NB4 (cell line): ENCODE measurements around the gene WNT7A.

ENCODE experiments used
- MYC ChIP-seq: IDR thresholded peaks from 2 replicates; pipeline ENCODE4 v1.6.1; 2011; ENCODE audit warnings: low read depth, low read length
- POLR2A ChIP-seq: IDR thresholded peaks from 2 replicates; pipeline ENCODE4 v1.6.1; 2011; ENCODE audit warnings: mild to moderate bottlenecking; ENCODE audit not compliant: insufficient read length; ENCODE audit errors: extremely low read depth
- TF ChIP-seq, protein P1 (sequence below): IDR thresholded peaks from one replicate; pipeline ENCODE4 v1.5.1; 2012; ENCODE audit warnings: low read depth, low read length
- TF ChIP-seq, protein P2 (sequence below): IDR thresholded peaks from 2 replicates; pipeline ENCODE4 v1.6.1; 2011; ENCODE audit warnings: low read depth, low read length

DNA sequence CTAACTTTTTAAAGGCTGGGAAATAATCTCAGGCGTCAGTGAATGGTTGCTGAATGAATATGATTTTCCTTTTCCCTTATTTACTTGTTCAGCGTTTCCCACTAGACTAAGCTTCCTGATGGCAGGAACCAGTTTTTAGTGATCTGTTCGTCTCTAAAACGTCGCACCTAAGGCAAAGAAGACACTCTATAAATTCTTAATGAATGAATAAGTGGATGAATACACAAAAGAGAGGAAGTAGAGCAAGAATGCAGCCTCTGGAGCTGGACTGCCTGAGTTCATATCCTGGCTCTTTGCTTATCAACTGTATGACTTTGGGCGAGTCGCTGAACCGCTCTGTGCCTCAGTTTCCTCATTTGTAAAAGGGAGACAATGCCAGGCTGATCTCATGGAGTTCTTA is 38.7 kb downstream of the WNT7A start:
- TF ChIP-seq, protein P1, sequence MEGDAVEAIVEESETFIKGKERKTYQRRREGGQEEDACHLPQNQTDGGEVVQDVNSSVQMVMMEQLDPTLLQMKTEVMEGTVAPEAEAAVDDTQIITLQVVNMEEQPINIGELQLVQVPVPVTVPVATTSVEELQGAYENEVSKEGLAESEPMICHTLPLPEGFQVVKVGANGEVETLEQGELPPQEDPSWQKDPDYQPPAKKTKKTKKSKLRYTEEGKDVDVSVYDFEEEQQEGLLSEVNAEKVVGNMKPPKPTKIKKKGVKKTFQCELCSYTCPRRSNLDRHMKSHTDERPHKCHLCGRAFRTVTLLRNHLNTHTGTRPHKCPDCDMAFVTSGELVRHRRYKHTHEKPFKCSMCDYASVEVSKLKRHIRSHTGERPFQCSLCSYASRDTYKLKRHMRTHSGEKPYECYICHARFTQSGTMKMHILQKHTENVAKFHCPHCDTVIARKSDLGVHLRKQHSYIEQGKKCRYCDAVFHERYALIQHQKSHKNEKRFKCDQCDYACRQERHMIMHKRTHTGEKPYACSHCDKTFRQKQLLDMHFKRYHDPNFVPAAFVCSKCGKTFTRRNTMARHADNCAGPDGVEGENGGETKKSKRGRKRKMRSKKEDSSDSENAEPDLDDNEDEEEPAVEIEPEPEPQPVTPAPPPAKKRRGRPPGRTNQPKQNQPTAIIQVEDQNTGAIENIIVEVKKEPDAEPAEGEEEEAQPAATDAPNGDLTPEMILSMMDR = no peak
- TF ChIP-seq, protein P2, sequence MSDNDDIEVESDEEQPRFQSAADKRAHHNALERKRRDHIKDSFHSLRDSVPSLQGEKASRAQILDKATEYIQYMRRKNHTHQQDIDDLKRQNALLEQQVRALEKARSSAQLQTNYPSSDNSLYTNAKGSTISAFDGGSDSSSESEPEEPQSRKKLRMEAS = no peak
- TF ChIP-seq POLR2A (no peak), MYC (no peak)
